GM18951 (cell line): ENCODE results near the gene PTDSS2.

Experiments
- POLR2A ChIP-seq: IDR thresholded peaks from 4 replicates; pipeline ENCODE4 v1.6.1; 2011; ENCODE audit warnings: mild to moderate bottlenecking; ENCODE audit not compliant: insufficient read length, insufficient read depth; ENCODE audit errors: extremely low read depth
- in situ Hi-C: fragments of 300-500 bp; cut with MboI; formaldehyde crosslinking; loops from one replicate; pipeline ENCODE4 v1.12.0; 2022; ENCODE audit warnings: low sequenced_read_pairs, mixed read lengths, inconsistent platforms; ENCODE audit not compliant: unreplicated experiment

The PTDSS2 gene

DNA sequence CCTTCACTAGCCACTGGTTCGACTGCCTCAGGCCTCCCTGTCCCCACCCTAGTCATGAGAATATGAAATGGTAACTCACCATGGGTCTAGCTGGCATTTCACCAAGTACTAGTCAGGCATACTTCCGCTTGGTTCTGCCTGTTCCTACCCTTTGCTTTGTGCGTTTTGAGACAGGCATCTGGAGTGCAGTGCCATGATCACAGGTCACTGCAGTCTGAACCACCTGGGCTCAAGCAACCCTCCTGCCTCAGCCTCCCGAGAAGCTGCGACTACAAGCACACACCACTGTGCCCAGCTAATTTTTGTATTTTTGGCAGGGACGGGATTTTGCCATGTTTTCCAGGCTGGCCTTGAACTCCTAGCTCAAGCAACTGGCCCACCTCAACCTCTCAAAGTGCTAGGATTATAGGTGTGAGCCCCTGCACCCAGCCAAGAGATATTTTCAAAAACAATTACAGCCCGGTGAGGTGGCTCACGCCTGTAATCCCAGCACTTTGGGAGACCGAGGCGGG is 71.2 kb downstream of the PTDSS2 start:
- in situ Hi-C loops: no loop called here
- no peak for TF ChIP-seq POLR2A

DNA sequence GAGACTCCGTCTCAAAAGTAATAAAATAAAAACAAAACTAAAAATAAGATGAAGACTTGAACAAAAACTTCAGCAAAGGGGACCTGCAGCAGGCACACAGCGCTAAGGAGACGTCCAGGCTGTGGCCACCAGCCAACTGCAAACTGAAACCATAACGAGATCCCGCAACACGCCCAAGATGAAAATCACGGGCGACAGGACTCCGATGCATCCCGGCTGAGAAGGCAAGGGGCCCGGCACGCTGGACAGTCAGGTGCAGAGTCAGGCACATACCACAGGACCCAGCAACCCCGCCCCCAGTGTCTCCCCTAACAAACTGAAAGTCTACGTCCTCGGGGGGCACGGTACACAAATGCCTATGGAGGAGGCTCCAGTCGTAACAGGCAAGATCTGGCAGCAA is 76.1 kb downstream of the PTDSS2 start:
- in situ Hi-C loops: no loop called here
- no peak for TF ChIP-seq POLR2A

DNA sequence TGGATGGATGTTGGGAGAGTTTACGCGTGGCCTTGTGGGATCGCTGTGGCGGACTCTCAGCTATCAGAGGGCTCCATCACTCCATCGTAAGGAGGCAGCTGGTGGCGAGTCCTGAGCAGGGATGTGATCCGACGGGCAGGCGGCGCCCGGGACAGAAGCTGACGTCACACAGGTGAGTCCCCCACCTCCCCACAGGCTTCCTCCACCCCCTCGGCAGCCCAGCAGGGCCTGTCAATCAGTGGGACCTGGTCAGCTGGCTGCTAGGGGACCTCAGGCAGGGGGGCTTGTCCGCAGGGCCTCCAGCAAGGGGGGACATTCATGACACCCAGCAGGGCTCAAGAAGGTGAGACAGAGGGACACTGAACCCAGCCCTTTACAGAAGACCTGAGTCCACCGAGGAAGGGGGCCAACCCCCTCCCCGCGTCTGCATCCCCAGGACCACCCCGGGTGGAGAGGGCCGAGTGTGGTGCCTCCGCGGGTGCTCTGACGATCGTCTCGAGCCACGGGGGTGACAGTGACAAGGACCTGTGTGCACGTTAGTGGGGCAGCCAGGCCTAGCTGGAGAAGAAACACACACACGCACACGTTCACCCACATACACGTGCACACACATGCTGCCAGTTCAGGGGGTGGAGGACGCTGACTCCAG is 78.2 kb downstream of the PTDSS2 start:
- in situ Hi-C loops: no loop called here

GRCh38 chr11:528815-529727 is 79.0 kb downstream of the PTDSS2 start:
- TF ChIP-seq POLR2A: no peak
- in situ Hi-C loops: no loop called here

More for the DNA sequence above, 78.2 kb downstream of the PTDSS2 start:
- no peak for TF ChIP-seq POLR2A

DNA sequence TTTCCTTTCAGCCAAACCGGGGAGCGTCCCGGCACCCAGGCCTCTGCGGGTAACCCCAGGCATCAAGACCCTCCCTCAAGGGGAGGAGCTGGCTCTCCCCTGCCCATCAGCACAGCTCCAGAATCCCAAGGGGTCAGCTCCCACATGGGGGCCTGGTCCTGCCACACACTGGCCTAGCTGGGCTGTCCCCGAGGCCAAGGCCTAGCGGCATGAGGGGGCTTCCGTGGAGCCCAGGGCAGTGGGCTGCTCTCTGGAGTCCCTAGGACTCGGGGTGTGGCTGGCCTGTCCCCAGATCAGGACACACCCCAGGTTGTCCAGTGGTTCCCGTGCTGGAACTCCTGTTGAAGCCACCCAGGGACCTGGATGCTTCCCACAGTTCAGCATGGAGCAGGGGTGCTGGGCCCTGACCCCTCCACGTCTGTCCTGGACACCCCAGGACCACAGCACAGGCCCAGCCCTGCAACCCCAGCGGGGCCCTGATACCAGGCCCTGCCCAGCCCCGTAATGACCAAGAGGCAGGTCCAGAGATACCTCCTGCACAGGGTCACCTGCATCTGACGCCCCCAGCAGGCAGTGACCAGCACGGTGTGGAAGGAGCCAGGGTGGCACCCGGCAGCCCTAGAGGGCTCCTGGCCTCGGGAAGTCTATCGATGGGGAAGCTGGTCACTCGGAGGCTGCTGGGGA is 79.8 kb downstream of the PTDSS2 start:
- in situ Hi-C loops: no loop called here
- no peak for TF ChIP-seq POLR2A

- TF ChIP-seq POLR2A: no peak
- in situ Hi-C loops: no loop called here
These were observed 81.1 kb downstream of the PTDSS2 start for GRCh38 chr11:530960-531831.

GRCh38 chr11:531919-532526 is 81.9 kb downstream of the PTDSS2 start:
- in situ Hi-C loops: no loop called here
- no peak for TF ChIP-seq POLR2A

- in situ Hi-C loops: no loop called here
- no peak for TF ChIP-seq POLR2A
These were observed 82.5 kb downstream of the PTDSS2 start for GRCh38 chr11:532527-532985.

DNA sequence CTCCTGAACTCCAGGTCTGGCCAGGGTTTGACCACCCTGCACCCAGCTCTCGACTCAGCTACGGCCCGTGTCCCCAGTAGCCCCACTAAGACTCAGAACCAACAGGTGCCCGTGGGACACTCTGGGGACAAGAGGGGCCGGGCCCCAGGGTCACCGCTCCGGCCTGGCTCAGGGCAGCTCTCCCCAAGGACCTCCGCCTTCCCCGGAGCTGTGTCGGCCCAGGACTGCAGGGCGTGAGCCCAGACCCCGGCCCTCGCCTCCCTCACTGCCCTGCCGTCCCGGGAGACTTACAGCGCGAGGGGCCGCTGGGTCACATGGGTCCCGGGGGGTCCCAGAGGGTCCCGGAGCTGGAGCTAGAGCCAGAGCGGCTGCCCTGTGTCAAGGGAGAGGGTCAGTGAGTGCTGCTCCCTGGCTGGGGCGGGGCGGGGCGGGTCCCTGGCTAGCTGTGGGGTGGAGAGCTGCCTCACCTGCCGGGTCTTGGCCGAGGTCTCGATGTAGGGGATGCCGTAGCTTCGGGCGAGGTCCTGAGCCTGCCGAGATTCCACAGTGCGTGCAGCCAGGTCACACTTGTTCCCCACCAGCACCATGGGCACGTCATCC is 83.0 kb downstream of the PTDSS2 start:
- in situ Hi-C loops: no loop called here
- TF ChIP-seq POLR2A: no peak

- TF ChIP-seq POLR2A: no peak
- in situ Hi-C loops: no loop called here
These were observed 83.7 kb downstream of the PTDSS2 start for GRCh38 chr11:533586-534395.
